HEK293 (cell line): ENCODE measurements around the gene SELENOF.
A peak's percentile ranks its signal among the peaks of the same experiment; 100 is the strongest.
"Not testable (repeated sequence)": the region's sequence is repeated elsewhere in the genome, so short reads cannot be mapped to it uniquely, and the experiment has no call there.

Source experiments
- CTCF ChIA-PET: fragments of 350-600 bp; formaldehyde crosslinking; extraction: SDS; loops from one replicate; lab custom pipeline; 2021; ENCODE audit warnings: antibody characterized with exemption; lab: Yijun Ruan, JAX
- POLR2A ChIA-PET: fragments of 300-600 bp; formaldehyde crosslinking; extraction: SDS; loops from one replicate; lab custom pipeline; 2020; ENCODE audit warnings: antibody characterized with exemption, inconsistent platforms; lab: Yijun Ruan, JAX
- H3K27ac ChIP-seq: fragments of 200-500 bp; sonication (Bioruptor generic); 2 replicates; pipeline ENCODE4 v1.5.1; 2014; ENCODE audit warnings: low read depth, low read length, control low read depth, inconsistent platforms; ENCODE audit errors: extremely low read depth
- H3K36me3 ChIP-seq, 2 experiments: fragments of 200-500 bp in 1 of 2; sonication (Bioruptor generic) in 1 of 2; 1 replicate in 1 of 2; 2 replicates in 1 of 2; pipeline ENCODE4 v1.5.1; 2014 to 2017; ENCODE audit warnings: inconsistent platforms in 2 of 2, low read length in 2 of 2; ENCODE audit not compliant: control insufficient read depth in 2 of 2, insufficient read depth in 1 of 2
- H3K4me1 ChIP-seq: fragments of 200-500 bp; sonication (Bioruptor generic); 2 replicates; pipeline ENCODE4 v1.5.1; 2014; ENCODE audit warnings: mild to moderate bottlenecking, low read length, inconsistent platforms; ENCODE audit not compliant: control insufficient read depth, insufficient read depth
- H3K4me3 ChIP-seq: 2 replicates; pipeline ENCODE4 v1.5.1; 2011; ENCODE audit warnings: low read depth, mild to moderate bottlenecking, control low read depth, low read length, moderate library complexity
- H3K9me3 ChIP-seq: fragments of 200-500 bp; sonication (Bioruptor generic); 2 replicates; pipeline ENCODE4 v1.5.1; 2014; ENCODE audit warnings: low read depth, low read length, inconsistent platforms; ENCODE audit not compliant: control insufficient read depth, insufficient read depth
- AEBP2 ChIP-seq: fragments of 450-650 bp; formaldehyde crosslinking; IDR thresholded peaks from 2 replicates; pipeline ENCODE4 v1.5.1; 2016; ENCODE audit warnings: missing biosample characterization, missing genetic modification characterization, borderline replicate concordance
- ATF2 ChIP-seq: fragments of 450-650 bp; formaldehyde crosslinking; IDR thresholded peaks from 2 replicates; pipeline ENCODE4 v1.5.1; 2016; ENCODE audit warnings: missing biosample characterization, missing genetic modification characterization, low read depth
- KLF9 ChIP-seq: fragments of 450-650 bp; formaldehyde crosslinking; IDR thresholded peaks from 2 replicates; pipeline ENCODE4 v1.5.1; 2016; ENCODE audit warnings: missing biosample characterization, missing genetic modification characterization, low read depth
- OSR2 ChIP-seq: fragments of 450-650 bp; formaldehyde crosslinking; IDR thresholded peaks from 2 replicates; pipeline ENCODE4 v1.5.1; 2016; ENCODE audit warnings: missing biosample characterization, missing genetic modification characterization
- ZBTB44 ChIP-seq: fragments of 450-650 bp; IDR thresholded peaks from 2 replicates; pipeline ENCODE4 v1.5.1; 2018; ENCODE audit warnings: missing biosample characterization, mild to moderate bottlenecking, missing genetic modification characterization
- ZFP69B ChIP-seq: fragments of 450-650 bp; formaldehyde crosslinking; IDR thresholded peaks from 2 replicates; pipeline ENCODE4 v1.5.1; 2016; ENCODE audit warnings: missing biosample characterization, missing genetic modification characterization
- ZNF214 ChIP-seq: fragments of 450-650 bp; formaldehyde crosslinking; IDR thresholded peaks from 2 replicates; pipeline ENCODE4 v1.5.1; 2017; ENCODE audit warnings: missing biosample characterization, mild to moderate bottlenecking, missing genetic modification characterization, borderline replicate concordance
- ZNF366 ChIP-seq: fragments of 450-650 bp; formaldehyde crosslinking; conservative IDR thresholded peaks from 2 replicates; pipeline ENCODE4 v1.5.1; 2016; ENCODE audit warnings: missing biosample characterization, missing genetic modification characterization
- ZNF501 ChIP-seq: fragments of 450-650 bp; formaldehyde crosslinking; IDR thresholded peaks from 2 replicates; pipeline ENCODE4 v1.5.1; 2016; ENCODE audit warnings: missing biosample characterization, missing genetic modification characterization
- ZNF629 ChIP-seq: fragments of 450-650 bp; formaldehyde crosslinking; IDR thresholded peaks from 2 replicates; pipeline ENCODE4 v1.5.1; 2017; ENCODE audit warnings: missing biosample characterization, missing genetic modification characterization
- ZNF645 ChIP-seq: fragments of 450-650 bp; formaldehyde crosslinking; IDR thresholded peaks from 2 replicates; pipeline ENCODE4; 2016; ENCODE audit warnings: missing biosample characterization, missing genetic modification characterization
- ZNF664 ChIP-seq: fragments of 450-650 bp; formaldehyde crosslinking; IDR thresholded peaks from 2 replicates; pipeline ENCODE4 v1.5.1; 2016; ENCODE audit warnings: missing biosample characterization, missing genetic modification characterization
- ZNF707 ChIP-seq: fragments of 450-650 bp; formaldehyde crosslinking; IDR thresholded peaks from 2 replicates; pipeline ENCODE4 v1.5.1; 2016; ENCODE audit warnings: missing biosample characterization, missing genetic modification characterization
- TF ChIP-seq, protein P1 (sequence below): fragments of 450-650 bp; formaldehyde crosslinking; IDR thresholded peaks from 2 replicates; pipeline ENCODE4 v1.5.1; 2016; ENCODE audit warnings: missing biosample characterization, missing genetic modification characterization
- TF ChIP-seq, protein P2 (sequence below): fragments of 450-650 bp; formaldehyde crosslinking; IDR thresholded peaks from 2 replicates; pipeline ENCODE4 v1.5.1; 2017; ENCODE audit warnings: missing biosample characterization, missing genetic modification characterization

The SELENOF gene

GRCh38 chr1:86871001-86871400 lies 42.9 kb downstream of the SELENOF start (continued):
- TF ChIP-seq AEBP2 (tag by site-specific recombination) (no peak), ZNF645 (tag by site-specific recombination) (no peak), ZNF707 (no peak), ZNF214 (tag by site-specific recombination) (no peak), ZNF366 (tag by site-specific recombination) (no peak)

GRCh38 chr1:86868477-86868876 lies 45.4 kb downstream of the SELENOF start:
- H3K4me1 ChIP-seq, result no peaks in the 10 kb centered on the region; the same call in 1 of the 2 replicates
- H3K36me3 ChIP-seq, result peaks cover 0 to under 1% of the 10 kb centered on the region in 2 experiments; a peak in 2 of 3 replicates
- no peak overlapping the region for H3K4me3 ChIP-seq
- H3K9me3 ChIP-seq, result no peaks in the 10 kb centered on the region
- H3K27ac ChIP-seq, result no peak overlapping the region
- TF ChIP-seq ZNF664 (tag by site-specific recombination), result peak; percentile 79
- TF ChIP-seq, protein P1, sequence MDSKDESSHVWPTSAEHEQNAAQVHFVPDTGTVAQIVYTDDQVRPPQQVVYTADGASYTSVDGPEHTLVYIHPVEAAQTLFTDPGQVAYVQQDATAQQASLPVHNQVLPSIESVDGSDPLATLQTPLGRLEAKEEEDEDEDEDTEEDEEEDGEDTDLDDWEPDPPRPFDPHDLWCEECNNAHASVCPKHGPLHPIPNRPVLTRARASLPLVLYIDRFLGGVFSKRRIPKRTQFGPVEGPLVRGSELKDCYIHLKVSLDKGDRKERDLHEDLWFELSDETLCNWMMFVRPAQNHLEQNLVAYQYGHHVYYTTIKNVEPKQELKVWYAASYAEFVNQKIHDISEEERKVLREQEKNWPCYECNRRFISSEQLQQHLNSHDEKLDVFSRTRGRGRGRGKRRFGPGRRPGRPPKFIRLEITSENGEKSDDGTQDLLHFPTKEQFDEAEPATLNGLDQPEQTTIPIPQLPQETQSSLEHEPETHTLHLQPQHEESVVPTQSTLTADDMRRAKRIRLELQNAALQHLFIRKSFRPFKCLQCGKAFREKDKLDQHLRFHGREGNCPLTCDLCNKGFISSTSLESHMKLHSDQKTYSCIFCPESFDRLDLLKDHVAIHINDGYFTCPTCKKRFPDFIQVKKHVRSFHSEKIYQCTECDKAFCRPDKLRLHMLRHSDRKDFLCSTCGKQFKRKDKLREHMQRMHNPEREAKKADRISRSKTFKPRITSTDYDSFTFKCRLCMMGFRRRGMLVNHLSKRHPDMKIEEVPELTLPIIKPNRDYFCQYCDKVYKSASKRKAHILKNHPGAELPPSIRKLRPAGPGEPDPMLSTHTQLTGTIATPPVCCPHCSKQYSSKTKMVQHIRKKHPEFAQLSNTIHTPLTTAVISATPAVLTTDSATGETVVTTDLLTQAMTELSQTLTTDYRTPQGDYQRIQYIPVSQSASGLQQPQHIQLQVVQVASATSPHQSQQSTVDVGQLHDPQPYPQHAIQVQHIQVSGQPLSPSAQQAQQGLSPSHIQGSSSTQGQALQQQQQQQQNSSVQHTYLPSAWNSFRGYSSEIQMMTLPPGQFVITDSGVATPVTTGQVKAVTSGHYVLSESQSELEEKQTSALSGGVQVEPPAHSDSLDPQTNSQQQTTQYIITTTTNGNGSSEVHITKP (tag by site-specific recombination), result no peak
- TF ChIP-seq, protein P2, sequence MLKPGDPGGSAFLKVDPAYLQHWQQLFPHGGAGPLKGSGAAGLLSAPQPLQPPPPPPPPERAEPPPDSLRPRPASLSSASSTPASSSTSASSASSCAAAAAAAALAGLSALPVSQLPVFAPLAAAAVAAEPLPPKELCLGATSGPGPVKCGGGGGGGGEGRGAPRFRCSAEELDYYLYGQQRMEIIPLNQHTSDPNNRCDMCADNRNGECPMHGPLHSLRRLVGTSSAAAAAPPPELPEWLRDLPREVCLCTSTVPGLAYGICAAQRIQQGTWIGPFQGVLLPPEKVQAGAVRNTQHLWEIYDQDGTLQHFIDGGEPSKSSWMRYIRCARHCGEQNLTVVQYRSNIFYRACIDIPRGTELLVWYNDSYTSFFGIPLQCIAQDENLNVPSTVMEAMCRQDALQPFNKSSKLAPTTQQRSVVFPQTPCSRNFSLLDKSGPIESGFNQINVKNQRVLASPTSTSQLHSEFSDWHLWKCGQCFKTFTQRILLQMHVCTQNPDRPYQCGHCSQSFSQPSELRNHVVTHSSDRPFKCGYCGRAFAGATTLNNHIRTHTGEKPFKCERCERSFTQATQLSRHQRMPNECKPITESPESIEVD, result 0 out of 2 replicates have a peak, but pooled peaks have one; percentile 10
- CTCF ChIA-PET, result no interaction called here
- POLR2A ChIA-PET, result no interaction called here

- H3K9me3 ChIP-seq, H3K4me1 ChIP-seq, H3K27ac ChIP-seq: not testable (repeated sequence)
- TF ChIP-seq OSR2 (tag by site-specific recombination), result 0 out of 2 replicates have a peak, but pooled peaks have one; percentile 15
- TF ChIP-seq, all 188 proteins: peak for 1; not testable (repeated sequence) for 187
- H3K4me3 ChIP-seq, H3K36me3 ChIP-seq, POLR2A ChIA-PET: not testable (repeated sequence)
- CTCF ChIA-PET, result interaction anchor here (0.6 kb wide), 1 partner anchor 8 kb away, joined by 3 read pairs; no protein-coding TSS in a partner anchor
Measured at GRCh38 chr1:86867278-86867677, 46.6 kb downstream of the SELENOF start.

GRCh38 chr1:86866665-86867064 lies 47.3 kb downstream of the SELENOF start:
- H3K27ac ChIP-seq, result no peak overlapping the region
- ChIA-PET CTCF (no interaction called here), POLR2A (no interaction called here)
- peaks cover 0 to 7% of the 10 kb centered on the region in 2 experiments; a peak in 1 of 3 replicates for H3K36me3 ChIP-seq
- H3K9me3 ChIP-seq, result no peaks in the 10 kb centered on the region
- H3K4me3 ChIP-seq, result no peak overlapping the region
- H3K4me1 ChIP-seq, result no peaks in the 10 kb centered on the region; the same call in 1 of the 2 replicates
- TF ChIP-seq ZNF629 (tag by site-specific recombination) (peak; percentile 63; the same call in 1 of the 2 replicates), ZNF501 (tag by site-specific recombination) (no peak), KLF9 (tag by site-specific recombination) (no peak), ZFP69B (tag by site-specific recombination) (no peak), ATF2 (tag by site-specific recombination) (peak; percentile 85; the same call in 1 of the 2 replicates), ZBTB44 (tag by site-specific recombination) (peak; percentile 29; the same call in 1 of the 2 replicates)
- TF ChIP-seq, protein P2, result peak; percentile 53
